Small intestine (tissue), 7 donors: ENCODE data around the gene HOXA4. TPM values are rescaled to one million over a fixed set of nuclear protein-coding genes. Genes with fewer than 3 reads are reported as not detected.
A peak's percentile ranks its signal among the peaks of the same experiment; 100 is the strongest.

Experiments used
- DNase-seq, 2 donors: peaks; one replicate each; pipeline versions ENCODE4 v3.0.0 to v3.0.0-alpha.2; 2013
- FAIRE-seq: peaks from 2 replicates; lab custom pipeline; 2012; peaks lifted over from hg19 to GRCh38; lab: Jason Lieb, UNC
- H3K27ac ChIP-seq, 3 donors: one replicate each; pipeline ENCODE4 v1.5.1; 2013; ENCODE audit warnings: low read length in 2 of 3, mild to moderate bottlenecking in 2 of 3, control low read depth in 1 of 3, inconsistent platforms in 1 of 3, low read depth in 1 of 3, moderate library complexity in 1 of 3
- H3K27me3 ChIP-seq, 3 donors: one replicate each; pipeline ENCODE4 v1.6.1; 2013; ENCODE audit warnings: low read length in 3 of 3, inconsistent platforms in 1 of 3; ENCODE audit not compliant: control insufficient read depth in 3 of 3, insufficient read depth in 3 of 3
- H3K36me3 ChIP-seq, 3 donors: one replicate each; pipeline ENCODE4 v1.6.1; 2013; ENCODE audit warnings: low read length in 3 of 3, inconsistent platforms in 1 of 3, low read depth in 1 of 3, mild to moderate bottlenecking in 1 of 3, moderate library complexity in 1 of 3; ENCODE audit not compliant: control insufficient read depth in 3 of 3, insufficient read depth in 2 of 3
- H3K4me1 ChIP-seq, 3 donors: one replicate each; pipeline ENCODE4 v1.6.1; 2013; ENCODE audit warnings: low read length in 2 of 3, inconsistent platforms in 1 of 3, low read depth in 1 of 3, mild to moderate bottlenecking in 1 of 3, moderate library complexity in 1 of 3; ENCODE audit not compliant: control insufficient read depth in 3 of 3, insufficient read depth in 2 of 3
- H3K4me3 ChIP-seq, 3 donors: one replicate each; pipeline ENCODE4 v1.5.1; 2013; ENCODE audit warnings: low read length in 3 of 3, control low read depth in 1 of 3, inconsistent platforms in 1 of 3, low read depth in 1 of 3, mild to moderate bottlenecking in 1 of 3, moderate library complexity in 1 of 3
- H3K9me3 ChIP-seq, 2 donors: one replicate each; pipeline ENCODE4 v1.6.1; 2013; ENCODE audit warnings: low read depth in 1 of 2, low read length in 1 of 2; ENCODE audit not compliant: control insufficient read depth in 2 of 2, insufficient read depth in 1 of 2
- WGBS, 3 donors: extraction: QIAGEN DNeasy Blood & Tissue Kit; methylation state at CpG; one replicate each; pipeline ENCODE4 v1.1.7; 2013; 5-methylcytosine and 5-hydroxymethylcytosine counted together
- polyA plus RNA-seq, 4 donors: library from polyadenylated mRNA; stranded (reverse) in 3 of 4; unstranded in 1 of 4; fragments of 200-250 nt in 3 of 4; fragments of 120-200 nt in 1 of 4; gene quantifications; one replicate each; pipeline versions ENCODE4 v1.2.1 to v1.2.3, GENCODE V29; 2013
- donor health status: healthy with polysubstance abuse.
- donor health status: control.
- donor health status: control.
- donor health status: Bipolar disorder and iron deficiency.
- donor health status: healthy.

Gene HOXA4
- polyA plus RNA-seq, 4 donors = 2.4 to 15.3 (median 7.9) TPM; not detected in 1

DNA sequence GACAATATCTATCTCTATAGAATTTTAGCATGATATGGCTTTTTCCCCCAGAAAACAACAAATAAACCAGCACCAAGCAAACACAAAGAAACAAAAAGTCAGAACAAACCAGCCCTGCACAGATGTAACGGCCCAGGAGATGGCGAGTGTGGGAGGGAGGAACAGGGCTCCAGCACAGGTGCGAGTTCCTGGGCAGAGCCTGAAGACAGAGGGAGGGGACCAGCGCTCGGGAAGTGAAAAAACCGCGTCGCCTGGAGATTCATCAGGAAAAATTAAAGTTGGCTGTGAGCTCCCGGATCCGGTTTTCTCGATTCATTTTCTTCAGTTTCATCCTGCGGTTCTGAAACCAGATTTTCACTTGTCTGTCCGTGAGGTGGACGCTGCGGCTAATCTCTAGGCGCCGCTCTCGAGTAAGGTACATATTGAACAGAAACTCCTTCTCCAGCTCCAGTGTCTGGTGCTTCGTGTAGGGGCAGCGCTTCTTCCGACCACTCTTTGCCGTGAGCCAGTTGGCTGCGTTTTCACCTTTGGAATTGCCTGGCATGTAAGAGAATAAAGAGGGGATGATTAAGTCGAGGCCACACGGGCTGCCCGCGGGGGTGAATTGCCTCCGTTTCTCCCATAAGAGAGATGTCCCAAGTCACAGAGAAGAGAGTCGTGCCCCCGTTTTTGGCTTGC, 41.2 kb upstream of the HOXA4 start:
- 4 to 8% (median 6%) methylated on average over 30 of the region's 30 CpGs for WGBS, 3 donors
- H3K9me3 ChIP-seq = peaks cover 0 to 14% of the 10 kb centered on the region in 2 donors
- no peak for FAIRE-seq
- H3K4me3 ChIP-seq = peak overlapping the region in 2 of 3 donors; percentile 9 to 47
- peaks cover 20 to 93% (median 78%) of the 10 kb centered on the region in 3 donors for H3K27me3 ChIP-seq
- peaks cover 0 to 7% (median 0%) of the 10 kb centered on the region in 3 donors for H3K36me3 ChIP-seq
- no peak for DNase-seq
- H3K27ac ChIP-seq = peak overlapping the region in 1 of 3 donors; percentile 42
- H3K4me1 ChIP-seq = peaks cover 0 to 6% (median 0%) of the 10 kb centered on the region in 3 donors

DNA sequence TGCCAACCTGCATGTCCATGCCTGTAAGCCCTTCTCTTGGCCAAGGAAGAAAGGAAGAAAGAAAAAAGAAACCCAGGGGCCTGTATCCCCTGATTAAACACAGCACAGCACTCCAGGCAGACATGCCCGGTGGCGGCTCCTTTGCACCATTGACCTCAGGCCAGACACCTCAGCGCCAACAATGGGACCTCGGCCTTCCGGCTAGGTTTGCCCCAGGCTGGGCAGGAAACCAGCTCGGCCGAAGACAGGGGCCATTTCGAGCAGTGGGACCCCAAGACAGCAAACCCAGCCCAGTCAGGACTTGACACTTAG, 40.7 kb upstream of the HOXA4 start:
- WGBS, 3 donors = 6 to 12% (median 11%) methylated on average over 8 of the region's 8 CpGs
- peaks cover 0 to 6% (median 0%) of the 10 kb centered on the region in 3 donors for H3K4me1 ChIP-seq
- H3K27me3 ChIP-seq = peaks cover 20 to 93% (median 82%) of the 10 kb centered on the region in 3 donors
- DNase-seq = no peak
- H3K27ac ChIP-seq = peak overlapping the region in 1 of 3 donors; percentile 42
- FAIRE-seq = no peak
- H3K36me3 ChIP-seq = peaks cover 0 to 7% (median 0%) of the 10 kb centered on the region in 3 donors
- H3K4me3 ChIP-seq = peak overlapping the region in 2 of 3 donors; percentile 9 to 47
- peaks cover 0 to 16% of the 10 kb centered on the region in 2 donors for H3K9me3 ChIP-seq

DNA sequence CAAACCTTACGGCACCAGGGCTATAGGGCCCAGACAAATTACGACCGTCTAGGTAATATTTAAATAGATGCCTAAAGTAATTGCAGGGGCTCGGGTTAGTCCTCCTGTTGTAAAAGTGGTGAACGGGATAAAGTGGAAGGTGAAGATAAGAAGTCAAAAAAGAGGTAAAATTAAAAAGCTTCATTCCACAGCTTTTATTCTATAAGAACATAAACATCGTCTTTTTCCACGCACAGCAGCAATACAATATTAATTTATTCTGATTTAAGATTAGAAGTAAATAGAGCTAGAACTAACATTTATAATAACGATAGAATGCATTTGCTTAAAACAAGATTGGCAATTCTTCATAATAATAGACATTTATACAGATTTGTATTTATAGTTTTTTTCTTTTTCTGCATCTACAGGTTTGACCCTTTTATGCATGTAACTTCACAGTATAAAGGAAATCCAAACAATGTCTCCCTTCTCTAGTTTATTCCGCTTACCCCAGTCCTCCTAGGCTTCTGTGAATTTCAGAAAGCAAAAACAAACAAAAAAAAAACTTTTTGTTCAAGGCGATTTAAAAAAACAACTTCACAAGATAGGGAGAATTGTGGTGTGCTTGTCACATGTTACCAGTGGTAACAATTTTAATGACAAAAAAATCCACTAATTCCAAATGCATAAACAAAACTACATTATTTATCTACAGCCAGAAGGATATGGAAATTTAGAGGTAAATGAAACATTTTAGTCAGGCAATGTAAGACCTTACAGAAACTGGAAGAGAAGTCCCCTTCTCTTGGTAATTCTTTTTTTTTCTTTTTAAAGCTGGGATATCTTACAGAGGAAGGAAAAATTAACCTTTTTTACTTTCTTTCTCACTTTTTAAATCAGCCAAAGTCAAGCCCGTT, 40.1 kb upstream of the HOXA4 start:
- FAIRE-seq (no peak), DNase-seq (no peak)
- WGBS, 3 donors = 14 to 24% (median 20%) methylated on average over 11 of the region's 11 CpGs
- H3K4me3 ChIP-seq = peak overlapping the region in 2 of 3 donors; percentile 47 to 51
- H3K36me3 ChIP-seq = peaks cover 0 to 7% (median 0%) of the 10 kb centered on the region in 3 donors
- peaks cover 20 to 93% (median 84%) of the 10 kb centered on the region in 3 donors for H3K27me3 ChIP-seq
- peaks cover 0 to 6% (median 0%) of the 10 kb centered on the region in 3 donors for H3K4me1 ChIP-seq
- H3K27ac ChIP-seq = peak overlapping the region in 1 of 3 donors; percentile 55
- H3K9me3 ChIP-seq = peaks cover 0 to 19% of the 10 kb centered on the region in 2 donors

DNA sequence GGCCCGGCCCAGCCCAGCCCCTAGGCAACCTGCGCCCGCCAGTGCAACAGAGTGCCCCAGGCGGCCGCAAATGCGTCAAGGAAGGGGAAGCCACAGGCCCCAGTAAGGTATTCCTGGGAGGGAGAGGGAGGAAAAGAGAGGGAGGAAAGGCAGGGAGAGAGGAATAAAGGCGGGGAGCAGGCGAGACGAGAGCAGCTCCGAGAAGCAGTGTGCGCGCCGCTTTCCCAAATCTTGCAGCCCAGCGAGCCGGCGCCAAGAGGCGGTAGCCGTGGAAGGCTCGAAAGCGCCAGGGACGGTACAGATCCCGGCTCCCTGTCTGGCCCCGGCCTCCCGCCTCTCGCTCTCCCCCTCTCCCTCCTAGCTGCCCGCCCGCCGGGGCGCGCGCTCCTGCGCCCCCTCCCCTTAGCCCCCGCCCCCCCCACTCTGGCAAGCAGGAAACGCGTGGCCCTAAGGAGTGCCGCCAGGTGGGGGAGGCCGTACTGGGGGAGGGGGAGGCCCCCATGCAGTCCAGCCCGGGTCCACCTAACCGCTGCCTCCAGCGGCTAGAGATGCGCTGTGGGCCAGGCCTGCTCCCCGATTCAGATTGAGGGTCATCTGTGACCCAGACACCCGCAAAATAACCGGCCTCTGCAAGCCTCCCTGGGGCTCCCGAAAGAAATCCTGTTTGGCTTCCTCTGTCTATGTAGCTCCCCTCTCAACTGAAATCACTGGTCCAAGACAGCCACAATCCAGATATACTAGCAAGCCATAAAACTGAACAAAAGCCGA, 39.3 kb upstream of the HOXA4 start:
- FAIRE-seq (no peak), DNase-seq (no peak)
- peaks cover 0 to 19% of the 10 kb centered on the region in 2 donors for H3K9me3 ChIP-seq
- 3% methylated on average over 31 to 46 of the region's 46 CpGs for WGBS, 3 donors
- H3K27me3 ChIP-seq = peaks cover 17 to 93% (median 84%) of the 10 kb centered on the region in 3 donors
- H3K27ac ChIP-seq = peak overlapping the region in 1 of 3 donors; percentile 55
- peaks cover 0 to 6% (median 0%) of the 10 kb centered on the region in 3 donors for H3K4me1 ChIP-seq
- H3K4me3 ChIP-seq = peak overlapping the region in 2 of 3 donors; percentile 42 to 51
- peaks cover 0 to 7% (median 0%) of the 10 kb centered on the region in 3 donors for H3K36me3 ChIP-seq

DNA sequence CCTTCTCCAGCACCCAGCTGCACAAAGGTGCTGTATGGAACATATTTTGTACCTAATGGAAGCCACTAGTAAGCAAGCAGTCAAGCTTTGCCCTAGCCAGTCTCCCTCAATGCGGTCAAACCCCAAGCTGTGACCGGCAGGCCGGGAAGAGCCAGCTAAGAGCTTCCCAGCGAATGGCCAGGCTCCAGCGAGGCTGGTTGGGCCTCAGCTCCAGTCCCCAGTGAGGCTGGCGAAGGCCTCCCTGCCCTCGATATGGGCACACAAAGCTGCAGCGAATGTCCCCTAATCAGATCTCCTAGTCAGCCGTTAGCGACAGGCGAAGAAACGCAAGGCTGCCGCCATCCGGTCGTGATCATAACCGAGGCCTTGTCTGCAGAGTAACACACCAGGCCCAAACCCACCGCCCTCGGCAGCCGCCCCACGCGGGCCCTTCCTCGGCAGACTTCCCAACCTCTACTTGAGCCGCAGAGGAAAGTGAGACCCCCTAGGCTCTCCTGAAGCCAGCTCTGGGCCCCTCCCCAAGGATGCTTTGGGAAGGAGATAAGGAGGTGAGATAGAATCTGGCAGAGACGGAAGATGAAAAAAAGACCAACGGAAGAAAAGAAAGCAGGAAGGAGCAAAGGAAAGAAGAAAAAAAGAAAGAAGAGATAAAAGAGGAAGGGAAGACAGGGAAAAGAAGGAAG, 37.8 kb upstream of the HOXA4 start:
- Histone ChIP-seq H3K4me3 (peak overlapping the region in 1 of 3 donors; percentile 42), H3K27ac (peak overlapping the region in 1 of 3 donors; percentile 61)
- DNase-seq = peak in 1 of 2 donors; percentile 66

DNA sequence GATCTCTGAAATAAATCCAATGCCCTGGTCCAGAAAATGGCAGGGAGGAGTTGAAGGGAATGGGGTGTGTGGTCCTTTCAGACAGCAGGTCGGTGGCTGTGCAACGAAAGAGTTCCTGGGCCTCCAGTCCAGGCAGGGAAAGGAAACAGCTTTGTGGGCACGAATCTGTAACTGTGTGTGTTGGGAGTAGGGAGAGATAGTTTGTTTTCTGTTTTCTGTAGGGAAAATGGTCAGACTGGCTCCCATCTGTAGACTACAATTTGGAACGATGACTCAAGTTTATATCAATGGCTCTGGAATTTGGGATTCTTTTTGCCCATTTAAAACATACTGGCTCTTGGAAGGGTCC, 37.3 kb upstream of the HOXA4 start:
- DNase-seq (no peak), FAIRE-seq (no peak)
- H3K27me3 ChIP-seq = peaks cover 18 to 95% (median 82%) of the 10 kb centered on the region in 3 donors
- WGBS, 3 donors = 26 to 31% (median 28%) methylated on average over 4 of the region's 4 CpGs
- peaks cover 0 to 5% (median 0%) of the 10 kb centered on the region in 3 donors for H3K4me1 ChIP-seq
- peak overlapping the region in 1 of 3 donors; percentile 61 for H3K27ac ChIP-seq
- peaks cover 0 to 11% (median 0%) of the 10 kb centered on the region in 3 donors for H3K36me3 ChIP-seq
- H3K4me3 ChIP-seq = peak overlapping the region in 2 of 3 donors; percentile 9 to 42
- peaks cover 0 to 19% of the 10 kb centered on the region in 2 donors for H3K9me3 ChIP-seq

More for the DNA sequence above, 37.8 kb upstream of the HOXA4 start:
- Histone ChIP-seq H3K4me1 (peaks cover 0 to 5% (median 0%) of the 10 kb centered on the region in 3 donors), H3K27me3 (peaks cover 19 to 93% (median 84%) of the 10 kb centered on the region in 3 donors), H3K36me3 (peaks cover 0 to 9% (median 0%) of the 10 kb centered on the region in 3 donors), H3K9me3 (peaks cover 0 to 19% of the 10 kb centered on the region in 2 donors)
- WGBS, 3 donors = 13 to 20% (median 13%) methylated on average over 25 of the region's 25 CpGs
- FAIRE-seq = no peak
